H9 (cell line): Measurements from ENCODE around the gene PTPRN2. TPM values are rescaled to one million over a fixed set of nuclear protein-coding genes. Genes with fewer than 3 reads are reported as not detected.

ENCODE experiments used
- DNase-seq: peaks from one replicate; pipeline ENCODE4 v3.0.0-alpha.2; 2017
- H2AFZ ChIP-seq: one replicate; pipeline ENCODE4 v1.6.1; 2013; ENCODE audit warnings: mild to moderate bottlenecking, low read length, control low read depth, moderate library complexity
- H2AK5ac ChIP-seq: 2 replicates; pipeline ENCODE4 v1.6.1; 2013; ENCODE audit warnings: low read length, control low read depth, mixed read lengths; ENCODE audit not compliant: insufficient read length
- H2BK120ac ChIP-seq: one replicate; pipeline ENCODE4 v1.6.1; 2013; ENCODE audit warnings: low read depth, mild to moderate bottlenecking, low read length, control low read depth, inconsistent platforms; ENCODE audit not compliant: poor library complexity, severe bottlenecking
- H2BK12ac ChIP-seq: 2 replicates; pipeline ENCODE4 v1.6.1; 2013; ENCODE audit warnings: low read length, control low read depth, mixed read lengths, low read depth; ENCODE audit not compliant: insufficient read length
- H2BK15ac ChIP-seq: 2 replicates; pipeline ENCODE4 v1.6.1; 2013; ENCODE audit warnings: low read depth, low read length, control low read depth
- H2BK20ac ChIP-seq: one replicate; pipeline ENCODE4 v1.6.1; 2013; ENCODE audit warnings: low read depth, mild to moderate bottlenecking, low read length, control low read depth, inconsistent platforms; ENCODE audit not compliant: poor library complexity, severe bottlenecking
- H2BK5ac ChIP-seq: 2 replicates; pipeline ENCODE4 v1.6.1; 2013; ENCODE audit warnings: low read length, control low read depth, mixed read lengths; ENCODE audit not compliant: insufficient read length
- H3K14ac ChIP-seq: 2 replicates; pipeline ENCODE4 v1.6.1; 2013; ENCODE audit warnings: low read length, control low read depth; ENCODE audit not compliant: insufficient read depth
- H3K18ac ChIP-seq: 2 replicates; pipeline ENCODE4 v1.6.1; 2013; ENCODE audit warnings: low read depth, mild to moderate bottlenecking, mixed read lengths, low read length, control low read depth; ENCODE audit not compliant: insufficient read length
- H3K23ac ChIP-seq: 2 replicates; pipeline ENCODE4 v1.6.1; 2013; ENCODE audit warnings: low read length, control low read depth, mixed read lengths, low read depth; ENCODE audit not compliant: insufficient read length
- H3K23me2 ChIP-seq: 2 replicates; pipeline ENCODE4 v1.6.1; 2013; ENCODE audit warnings: low read depth, mild to moderate bottlenecking, mixed read lengths, low read length, control low read depth; ENCODE audit not compliant: insufficient read length, poor library complexity, severe bottlenecking
- H3K27ac ChIP-seq: 2 replicates; pipeline ENCODE4 v1.5.1; 2013; ENCODE audit warnings: low read length, control low read depth, mixed read lengths, low read depth; ENCODE audit not compliant: insufficient read length
- H3K27me3 ChIP-seq: 2 replicates; pipeline ENCODE4 v1.6.1; 2013; ENCODE audit warnings: low read length, control low read depth, inconsistent platforms; ENCODE audit not compliant: insufficient read depth
- H3K4ac ChIP-seq: 2 replicates; pipeline ENCODE4 v1.6.1; 2013; ENCODE audit warnings: low read depth, mild to moderate bottlenecking, control low read depth, inconsistent platforms, low read length, moderate library complexity
- H3K4me1 ChIP-seq: 2 replicates; pipeline ENCODE4 v1.6.1; 2013; ENCODE audit warnings: low read length, control low read depth, inconsistent platforms; ENCODE audit not compliant: insufficient read depth
- H3K4me2 ChIP-seq: 2 replicates; pipeline ENCODE4 v1.6.1; 2013; ENCODE audit warnings: low read length, control low read depth, mixed read lengths; ENCODE audit not compliant: insufficient read length, insufficient read depth
- H3K56ac ChIP-seq: 2 replicates; pipeline ENCODE4 v1.6.1; 2013; ENCODE audit warnings: low read depth, mild to moderate bottlenecking, mixed read lengths, low read length, control low read depth; ENCODE audit not compliant: insufficient read length
- H3K79me1 ChIP-seq: 2 replicates; pipeline ENCODE4 v1.6.1; 2013; ENCODE audit warnings: low read depth, mild to moderate bottlenecking, moderate library complexity, low read length, control low read depth, inconsistent platforms; ENCODE audit not compliant: insufficient read depth, poor library complexity, severe bottlenecking
- H3K79me2 ChIP-seq: 2 replicates; pipeline ENCODE4 v1.6.1; 2013; ENCODE audit warnings: low read length, control low read depth, inconsistent platforms; ENCODE audit not compliant: insufficient read depth
- H3K9ac ChIP-seq: 2 replicates; pipeline ENCODE4 v1.6.1; 2013; ENCODE audit warnings: low read length, control low read depth, mixed read lengths; ENCODE audit not compliant: insufficient read length; ENCODE audit errors: extremely low read depth
- H3K9me3 ChIP-seq: one replicate; pipeline ENCODE4 v1.6.1; 2013; ENCODE audit warnings: low read depth, low read length, inconsistent platforms; ENCODE audit not compliant: control insufficient read depth
- H3T11ph ChIP-seq: one replicate; pipeline ENCODE4 v1.6.1; 2013; ENCODE audit warnings: mild to moderate bottlenecking, low read length, control low read depth, inconsistent platforms
- H4K20me1 ChIP-seq: one replicate; pipeline ENCODE4 v1.6.1; 2013; ENCODE audit not compliant: control insufficient read depth, insufficient read length, insufficient read depth
- H4K5ac ChIP-seq: 2 replicates; pipeline ENCODE4 v1.6.1; 2013; ENCODE audit warnings: low read depth, mild to moderate bottlenecking, mixed read lengths, low read length, control low read depth; ENCODE audit not compliant: insufficient read length
- H4K8ac ChIP-seq: replicated peaks from 2 replicates; pipeline ENCODE4 v1.6.1; 2013; ENCODE audit warnings: low read length, control low read depth, mixed read lengths, low read depth; ENCODE audit not compliant: insufficient read length
- H4K91ac ChIP-seq: 2 replicates; pipeline ENCODE4 v1.6.1; 2013; ENCODE audit warnings: low read depth, mild to moderate bottlenecking, moderate library complexity, mixed read lengths, low read length, control low read depth; ENCODE audit not compliant: insufficient read length
- H3K27ac Mint-ChIP-seq, 3 experiments: 2 replicates in 2 of 3; 3 replicates in 1 of 3; pipeline ENCODE4 v1.8.0; 2020 to 2021; ENCODE audit warnings: mixed read lengths in 3 of 3, mild to moderate bottlenecking in 1 of 3, moderate library complexity in 1 of 3
- H3K27me3 Mint-ChIP-seq: 2 replicates; pipeline ENCODE4 v1.8.0; 2021; ENCODE audit warnings: low read depth, mild to moderate bottlenecking, moderate library complexity, mixed read lengths
- H3K36me3 Mint-ChIP-seq, 3 experiments: 2 replicates in 2 of 3; 3 replicates in 1 of 3; pipeline ENCODE4 v1.8.0; 2020 to 2021; ENCODE audit warnings: low read depth in 3 of 3, mixed read lengths in 3 of 3; ENCODE audit not compliant: insufficient read depth in 1 of 3
- H3K4me1 Mint-ChIP-seq, 2 experiments: 2 replicates each; pipeline ENCODE4 v1.8.0; 2020; ENCODE audit warnings: mixed read lengths in 2 of 2
- H3K4me3 Mint-ChIP-seq, 2 experiments: 2 replicates in 1 of 2; 3 replicates in 1 of 2; pipeline ENCODE4 v1.8.0; 2020 to 2021; ENCODE audit warnings: mild to moderate bottlenecking in 2 of 2, mixed read lengths in 2 of 2, moderate library complexity in 1 of 2
- H3K9me3 Mint-ChIP-seq, 2 experiments: 2 replicates in 1 of 2; 3 replicates in 1 of 2; pipeline ENCODE4 v1.8.0; 2020; ENCODE audit warnings: mild to moderate bottlenecking in 2 of 2, mixed read lengths in 2 of 2, moderate library complexity in 1 of 2
- CTCF ChIP-seq: fragments of 200-600 bp; sonication (generic); conservative IDR thresholded peaks from 3 replicates; pipeline ENCODE4 v1.8.0; 2021; ENCODE audit warnings: antibody characterized with exemption, mild to moderate bottlenecking
- WGBS: extraction: QIAGEN DNeasy Blood & Tissue Kit; methylation state at CpG from one replicate; pipeline ENCODE4 v1.1.7; 2013; ENCODE audit warnings: missing lambda C conversion rate, low lambda C conversion rate, mixed read lengths; ENCODE audit not compliant: insufficient read length; ENCODE audit errors: extremely low coverage; 5-methylcytosine and 5-hydroxymethylcytosine counted together
- total RNA-seq: library from RNA; stranded (reverse); gene quantifications from 2 replicates; pipeline ENCODE4 v1.2.1, GENCODE V29; 2021

PTPRN2 gene
- total RNA-seq, 1 experiment from 2014 or later = 5.2 TPM

DNA sequence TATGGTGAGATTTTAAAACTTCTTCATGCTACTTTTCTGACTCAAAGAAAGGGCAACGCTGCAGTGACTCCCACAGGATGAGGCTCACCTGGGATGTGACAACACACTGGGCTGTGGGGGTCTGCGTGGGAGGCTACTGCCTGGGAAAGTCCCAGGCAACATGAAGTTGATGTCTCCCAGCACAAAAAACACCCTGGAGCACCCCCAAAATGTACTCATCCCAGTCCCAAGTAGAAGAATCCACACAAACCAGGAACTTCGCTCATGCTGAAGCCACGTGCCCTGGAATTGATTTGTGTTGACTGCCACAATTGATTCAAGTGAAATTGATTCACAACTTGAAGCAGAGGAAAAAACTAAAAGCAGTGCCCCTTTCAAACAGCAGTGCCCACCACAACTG, 24.9 kb upstream of the PTPRN2 start:
- Histone ChIP-seq H3K27ac (no peak overlapping the region), H3K14ac (no peak overlapping the region), H3K23ac (no peak overlapping the region), H2AFZ (no peak overlapping the region), H2BK5ac (no peak overlapping the region), H3K9ac (no peak overlapping the region), H4K5ac (no peak overlapping the region), H3K18ac (no peak overlapping the region), H3K4me2 (no peak overlapping the region), H3K4ac (no peak overlapping the region), H2BK20ac (no peak overlapping the region), H3K9me3 (no peaks in the 10 kb centered on the region), H3K79me1 (no peaks in the 10 kb centered on the region), H4K20me1 (no peaks in the 10 kb centered on the region), H3K4me1 (peaks cover under 1% of the 10 kb centered on the region; the same call in 1 of the 2 replicates), H4K91ac (no peak overlapping the region), H3K79me2 (no peaks in the 10 kb centered on the region), H3K56ac (no peak overlapping the region), H2BK15ac (no peak overlapping the region), H3K27me3 (no peaks in the 10 kb centered on the region), H2BK12ac (no peak overlapping the region), H2BK120ac (no peak overlapping the region), H3T11ph (no peak overlapping the region), H2AK5ac (no peak overlapping the region), H4K8ac (no peak overlapping the region), H3K23me2 (no peaks in the 10 kb centered on the region)
- Mint-ChIP-seq H3K4me3 (no peak overlapping the region), H3K4me1 (peaks cover 16 to 22% of the 10 kb centered on the region in 2 experiments), H3K27me3 (no peaks in the 10 kb centered on the region), H3K36me3 (peaks cover 5 to 29% (median 20%) of the 10 kb centered on the region in 3 experiments; a peak in 6 of 7 replicates), H3K27ac (peak overlapping the region in 1 of 3 experiments; percentile 14; a peak in 1 of 7 replicates), H3K9me3 (no peaks in the 10 kb centered on the region)
- no CpG with 5 or more reads among the region's 4 CpGs for WGBS
- no peak for TF ChIP-seq CTCF
- DNase-seq = no peak
